IMR-90 (cell line): ENCODE data around the gene SGCE. TPM values are rescaled to one million over a fixed set of nuclear protein-coding genes. Genes with fewer than 3 reads are reported as not detected.

ENCODE experiments used
- ATAC-seq: fragments of 200-7000 bp; cut with Tn5 transposase; 2 replicates; pipeline ENCODE4 v1.9.1; 2020; ENCODE audit warnings: low read depth, mild to moderate bottlenecking, moderate library complexity
- BruUV-seq: library from RNA; stranded (reverse); fragments of 400-500 nt; replicated peaks from 2 replicates; lab custom pipeline; 2021; lab: Mats Ljungman, UMichigan
- CTCF ChIA-PET: fragments of 300-600 bp; formaldehyde crosslinking; extraction: SDS; loops from one replicate; lab custom pipeline; 2021; ENCODE audit warnings: antibody characterized with exemption; lab: Yijun Ruan, JAX
- POLR2A ChIA-PET: fragments of 300-600 bp; sonication (Branson Sonifier 250); formaldehyde crosslinking; loops from one replicate; lab custom pipeline; 2022; ENCODE audit warnings: antibody characterized with exemption; ENCODE audit not compliant: unreplicated experiment; lab: Charles Lee
- DNase-seq: peaks from one replicate; pipeline ENCODE4 v3.0.0; 2013
- H2AFZ ChIP-seq: replicated peaks from 2 replicates; pipeline ENCODE3; 2013; ENCODE audit warnings: low read length, mild to moderate bottlenecking; ENCODE audit not compliant: poor library complexity
- H2AK5ac ChIP-seq: 2 replicates; pipeline ENCODE4 v1.6.1; 2013; ENCODE audit warnings: low read depth, low read length, inconsistent platforms
- H2AK9ac ChIP-seq: replicated peaks from 2 replicates; pipeline ENCODE3; 2013; ENCODE audit warnings: mild to moderate bottlenecking, low read depth, low read length, moderate library complexity; ENCODE audit not compliant: poor library complexity
- H2BK120ac ChIP-seq: 2 replicates; pipeline ENCODE4 v1.6.1; 2013; ENCODE audit warnings: low read depth, low read length, inconsistent platforms
- H2BK15ac ChIP-seq: 3 replicates; pipeline ENCODE4 v1.6.1; 2013; ENCODE audit warnings: low read depth, low read length, inconsistent platforms
- H2BK20ac ChIP-seq: 2 replicates; pipeline ENCODE4 v1.6.1; 2013; ENCODE audit warnings: low read depth, mild to moderate bottlenecking, inconsistent platforms, low read length, moderate library complexity
- H2BK5ac ChIP-seq: 2 replicates; pipeline ENCODE4 v1.6.1; 2013; ENCODE audit warnings: mild to moderate bottlenecking, low read depth, low read length, inconsistent platforms; ENCODE audit not compliant: poor library complexity, severe bottlenecking
- H3K14ac ChIP-seq: replicated peaks from 2 replicates; pipeline ENCODE4 v1.6.1; 2013; ENCODE audit warnings: low read depth, low read length, inconsistent platforms
- H3K18ac ChIP-seq: 2 replicates; pipeline ENCODE4 v1.6.1; 2013; ENCODE audit warnings: low read depth, low read length, control low read depth
- H3K23ac ChIP-seq: 2 replicates; pipeline ENCODE4 v1.6.1; 2013; ENCODE audit warnings: low read depth, low read length, inconsistent platforms
- H3K27ac ChIP-seq: 2 replicates; pipeline ENCODE4 v1.5.1; 2013; ENCODE audit warnings: mild to moderate bottlenecking, control low read depth, low read length; ENCODE audit not compliant: insufficient read depth
- H3K27me3 ChIP-seq: 2 replicates; pipeline ENCODE4 v1.6.1; 2013; ENCODE audit warnings: low read length; ENCODE audit not compliant: control insufficient read depth, insufficient read depth
- H3K36me3 ChIP-seq: 2 replicates; pipeline ENCODE4 v1.6.1; 2013; ENCODE audit warnings: low read length, mixed read lengths; ENCODE audit not compliant: control insufficient read depth, insufficient read depth
- H3K4ac ChIP-seq: 2 replicates; pipeline ENCODE4 v1.6.1; 2013; ENCODE audit warnings: low read depth, low read length, inconsistent platforms
- H3K4me1 ChIP-seq: 2 replicates; pipeline ENCODE4 v1.6.1; 2013; ENCODE audit warnings: low read length, mixed read lengths; ENCODE audit not compliant: control insufficient read depth, insufficient read depth
- H3K4me2 ChIP-seq: 2 replicates; pipeline ENCODE4 v1.6.1; 2013; ENCODE audit warnings: low read depth, mild to moderate bottlenecking, control low read depth, low read length, moderate library complexity
- H3K4me3 ChIP-seq: 2 replicates; pipeline ENCODE4 v1.5.1; 2013; ENCODE audit warnings: low read depth, mild to moderate bottlenecking, control low read depth, low read length, moderate library complexity; ENCODE audit not compliant: insufficient read depth
- H3K56ac ChIP-seq: 2 replicates; pipeline ENCODE4 v1.6.1; 2013; ENCODE audit warnings: low read length, inconsistent platforms; ENCODE audit not compliant: insufficient read depth; ENCODE audit errors: extremely low read depth
- H3K79me1 ChIP-seq, 2 experiments: 2 replicates each; pipeline ENCODE4 v1.6.1; 2013; ENCODE audit warnings: low read length in 2 of 2, inconsistent platforms in 1 of 2, low read depth in 1 of 2
- H3K9ac ChIP-seq: 2 replicates; pipeline ENCODE4 v1.6.1; 2013; ENCODE audit warnings: low read depth, low read length, control low read depth
- H3K9me1 ChIP-seq: 2 replicates; pipeline ENCODE4 v1.6.1; 2013; ENCODE audit warnings: low read length, inconsistent platforms; ENCODE audit not compliant: insufficient read depth
- H3K9me3 ChIP-seq: 2 replicates; pipeline ENCODE4 v1.6.1; 2013; ENCODE audit warnings: low read length; ENCODE audit not compliant: control insufficient read depth, insufficient read depth
- H4K20me1 ChIP-seq: 2 replicates; pipeline ENCODE4 v1.6.1; 2013; ENCODE audit warnings: low read length, inconsistent platforms; ENCODE audit not compliant: insufficient read depth
- H4K5ac ChIP-seq: 2 replicates; pipeline ENCODE4 v1.6.1; 2013; ENCODE audit warnings: mild to moderate bottlenecking, low read depth, low read length, control low read depth
- H4K8ac ChIP-seq, 2 experiments: 2 replicates each; pipeline ENCODE4 v1.6.1; 2013; ENCODE audit warnings: low read depth in 2 of 2, low read length in 2 of 2, control low read depth in 1 of 2, inconsistent platforms in 1 of 2
- H4K91ac ChIP-seq: 2 replicates; pipeline ENCODE4 v1.6.1; 2013; ENCODE audit warnings: low read depth, low read length, inconsistent platforms; ENCODE audit not compliant: insufficient read depth
- BHLHE40 ChIP-seq: fragments of 150-350 bp; IDR thresholded peaks from 2 replicates; pipeline ENCODE4 v1.6.1; 2016; ENCODE audit warnings: mild to moderate bottlenecking, low read depth, low read length
- CEBPB ChIP-seq: IDR thresholded peaks from 2 replicates; pipeline ENCODE4 v1.6.1; 2012; ENCODE audit warnings: low read depth, low read length, improper control_type of control experiment
- CHD1 ChIP-seq: IDR thresholded peaks from 2 replicates; pipeline ENCODE4 v1.6.1; 2012; ENCODE audit warnings: low read depth, low read length, improper control_type of control experiment
- FOS ChIP-seq: fragments of 150-350 bp; IDR thresholded peaks from 2 replicates; pipeline ENCODE4 v1.6.1; 2016; ENCODE audit warnings: low read depth, low read length
- MAFK ChIP-seq: IDR thresholded peaks from 2 replicates; pipeline ENCODE4 v1.6.1; 2012; ENCODE audit warnings: low read depth, low read length, improper control_type of control experiment
- MAZ ChIP-seq: IDR thresholded peaks from 2 replicates; pipeline ENCODE4 v1.6.1; 2012; ENCODE audit warnings: low read depth, mild to moderate bottlenecking, low read length, improper control_type of control experiment, moderate library complexity, borderline replicate concordance
- MXI1 ChIP-seq: IDR thresholded peaks from 2 replicates; pipeline ENCODE4 v1.6.1; 2012; ENCODE audit warnings: low read depth, mild to moderate bottlenecking, low read length, moderate library complexity, borderline replicate concordance
- RFX5 ChIP-seq: IDR thresholded peaks from 2 replicates; pipeline ENCODE4 v1.8.0; 2012; ENCODE audit warnings: low read depth, mild to moderate bottlenecking, low read length, moderate library complexity
- SMC3 ChIP-seq: fragments of 150-350 bp; IDR thresholded peaks from 2 replicates; pipeline ENCODE4 v1.6.1; 2016; ENCODE audit warnings: low read depth, mild to moderate bottlenecking, antibody characterized with exemption, low read length, moderate library complexity
- WGBS, 2 experiments: methylation state at CpG; one replicate each; pipeline versions ENCODE4 v1.1.5 to v1.1.7; 2013; ENCODE audit warnings: missing lambda C conversion rate in 2 of 2; ENCODE audit not compliant: insufficient read length in 1 of 2; ENCODE audit errors: extremely low coverage in 2 of 2; 5-methylcytosine and 5-hydroxymethylcytosine counted together
- dilution Hi-C: fragments of 300-500 bp; cut with HindIII; formaldehyde crosslinking; loops from one replicate; pipeline ENCODE4 v1.14.3; 2018; ENCODE audit warnings: low sequenced_read_pairs; ENCODE audit not compliant: unreplicated experiment
- in situ Hi-C: fragments of 300-500 bp; cut with MboI; formaldehyde crosslinking; loops from 3 replicates; pipeline ENCODE4 v1.14.3; 2019; ENCODE audit warnings: low sequenced_read_pairs, inconsistent platforms, mixed read lengths
- intact Hi-C: fragments of 100-400 bp; cut with micrococcal nuclease; formaldehyde crosslinking; loops from 2 replicates; pipeline ENCODE4 v1.10.0; 2022
- polyA plus RNA-seq, 3 experiments: library from polyadenylated mRNA; depleted of rRNA; stranded (reverse); fragments of >200 nt; gene quantifications; 2 replicates each; pipeline ENCODE4 v1.2.3, GENCODE V29; 2012; ENCODE audit warnings: low replicate concordance in 1 of 3
- total RNA-seq: library from RNA; depleted of rRNA; stranded (reverse); fragments of >200 nt; gene quantifications from 2 replicates; pipeline ENCODE4 v1.2.3, GENCODE V29; 2012
- TF ChIP-seq, protein P1 (sequence below): conservative IDR thresholded peaks from 2 replicates; pipeline ENCODE4 v1.5.1; 2012; ENCODE audit warnings: mild to moderate bottlenecking, low read depth, low read length, improper control_type of control experiment
- TF ChIP-seq, protein P2 (sequence below): fragments of 150-350 bp; IDR thresholded peaks from 2 replicates; pipeline ENCODE4 v1.6.1; 2017; ENCODE audit warnings: mild to moderate bottlenecking, antibody characterized with exemption, low read length, low read depth

The SGCE gene
- total and polyA plus RNA-seq, 2 of the 4 experiments (the other 2 are of a cell fraction), result 39.4 to 40.5 TPM

DNA sequence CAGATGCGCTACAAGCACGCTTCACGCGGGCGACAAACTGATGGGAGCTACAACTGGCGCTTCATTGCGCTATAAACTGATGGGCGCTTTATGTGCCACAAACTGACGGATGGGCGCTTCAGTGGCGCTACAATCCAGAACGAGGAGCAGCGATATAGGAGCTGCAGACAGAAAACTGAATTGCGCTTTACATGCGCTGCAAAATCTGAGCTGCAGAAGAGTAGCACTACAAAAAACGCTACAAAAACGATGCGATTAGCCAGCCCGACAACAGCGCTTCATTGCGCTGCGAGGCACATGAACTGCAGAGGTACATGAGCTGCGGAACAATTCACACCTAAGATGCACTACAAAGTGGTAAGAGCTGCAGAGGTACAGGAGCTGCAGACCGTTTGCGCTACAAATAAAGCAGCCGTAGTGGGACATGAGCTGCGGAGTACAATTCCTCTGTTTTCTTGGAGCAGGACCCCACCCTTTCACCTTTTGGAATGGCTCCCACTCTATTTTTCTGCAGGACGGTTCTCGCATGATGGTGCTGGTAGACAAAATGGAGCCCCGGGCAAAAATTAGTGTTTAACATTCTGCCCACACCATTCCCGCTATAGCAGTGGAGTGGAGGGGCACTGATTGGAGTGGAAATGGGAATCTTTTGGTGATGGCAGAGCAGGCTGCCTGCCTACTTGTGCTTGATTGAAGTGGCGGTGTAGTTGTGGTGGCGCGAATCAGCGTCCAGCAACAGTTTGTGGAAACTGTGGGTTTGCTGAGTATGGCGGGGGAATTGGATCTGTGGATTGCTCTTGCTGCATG is 1.2 kb upstream of the SGCE start:
- Histone ChIP-seq H3K23ac (no peak overlapping the region), H2AK9ac (no peak overlapping the region), H2AK5ac (no peak overlapping the region), H3K27ac (no peak overlapping the region), H3K56ac (no peak overlapping the region), H2BK20ac (no peak overlapping the region), H3K4me2 (peak overlapping the region; percentile 97), H3K79me1 (peaks cover 8 to 12% of the 10 kb centered on the region in 2 experiments), H2AFZ (peak overlapping the region; percentile 100), H3K9me3 (no peaks in the 10 kb centered on the region), H2BK120ac (no peak overlapping the region), H3K36me3 (no peaks in the 10 kb centered on the region), H3K14ac (no peak overlapping the region), H4K8ac (no peak overlapping the region), H3K4me3 (peak overlapping the region; percentile 55), H3K9me1 (no peaks in the 10 kb centered on the region), H4K91ac (no peak overlapping the region), H2BK5ac (no peak overlapping the region), H3K27me3 (no peaks in the 10 kb centered on the region), H3K9ac (peak overlapping the region; percentile 43; the same call in 1 of the 2 replicates), H3K18ac (no peak overlapping the region), H3K4me1 (no peaks in the 10 kb centered on the region), H4K5ac (no peak overlapping the region), H4K20me1 (no peaks in the 10 kb centered on the region), H2BK15ac (no peak overlapping the region), H3K4ac (no peak overlapping the region)
- dilution Hi-C loops, result no loop called here
- ATAC-seq (no peak), DNase-seq (peak; percentile 40)
- ChIA-PET POLR2A (interaction anchor here (0.5 kb wide), 1 partner anchor 127 kb away, joined by 3 read pairs; no protein-coding TSS in a partner anchor), CTCF (interaction anchor here (0.6 to 2.0 kb wide), 3 partner anchors 10 to 369 kb away, joined by 3 to 7 read pairs (median 3); no protein-coding TSS in a partner anchor)
- no TSS peak for BruUV-seq
- 47% methylated on average over 22 of the region's 36 CpGs; no CpG with 5 or more reads in 1 of the 2 experiments for WGBS, 2 experiments
- intact Hi-C loops, result loop anchor here (2.0 to 10.0 kb wide), 3 partner anchors 40 to 370 kb away; no protein-coding TSS in a partner anchor
- TF ChIP-seq FOS (no peak), MAFK (no peak), SMC3 (no peak), CEBPB (no peak), MXI1 (no peak), MAZ (no peak), RFX5 (no peak), BHLHE40 (no peak), CHD1 (no peak)
- TF ChIP-seq, protein P1, sequence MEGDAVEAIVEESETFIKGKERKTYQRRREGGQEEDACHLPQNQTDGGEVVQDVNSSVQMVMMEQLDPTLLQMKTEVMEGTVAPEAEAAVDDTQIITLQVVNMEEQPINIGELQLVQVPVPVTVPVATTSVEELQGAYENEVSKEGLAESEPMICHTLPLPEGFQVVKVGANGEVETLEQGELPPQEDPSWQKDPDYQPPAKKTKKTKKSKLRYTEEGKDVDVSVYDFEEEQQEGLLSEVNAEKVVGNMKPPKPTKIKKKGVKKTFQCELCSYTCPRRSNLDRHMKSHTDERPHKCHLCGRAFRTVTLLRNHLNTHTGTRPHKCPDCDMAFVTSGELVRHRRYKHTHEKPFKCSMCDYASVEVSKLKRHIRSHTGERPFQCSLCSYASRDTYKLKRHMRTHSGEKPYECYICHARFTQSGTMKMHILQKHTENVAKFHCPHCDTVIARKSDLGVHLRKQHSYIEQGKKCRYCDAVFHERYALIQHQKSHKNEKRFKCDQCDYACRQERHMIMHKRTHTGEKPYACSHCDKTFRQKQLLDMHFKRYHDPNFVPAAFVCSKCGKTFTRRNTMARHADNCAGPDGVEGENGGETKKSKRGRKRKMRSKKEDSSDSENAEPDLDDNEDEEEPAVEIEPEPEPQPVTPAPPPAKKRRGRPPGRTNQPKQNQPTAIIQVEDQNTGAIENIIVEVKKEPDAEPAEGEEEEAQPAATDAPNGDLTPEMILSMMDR, result no peak
- TF ChIP-seq, protein P2, sequence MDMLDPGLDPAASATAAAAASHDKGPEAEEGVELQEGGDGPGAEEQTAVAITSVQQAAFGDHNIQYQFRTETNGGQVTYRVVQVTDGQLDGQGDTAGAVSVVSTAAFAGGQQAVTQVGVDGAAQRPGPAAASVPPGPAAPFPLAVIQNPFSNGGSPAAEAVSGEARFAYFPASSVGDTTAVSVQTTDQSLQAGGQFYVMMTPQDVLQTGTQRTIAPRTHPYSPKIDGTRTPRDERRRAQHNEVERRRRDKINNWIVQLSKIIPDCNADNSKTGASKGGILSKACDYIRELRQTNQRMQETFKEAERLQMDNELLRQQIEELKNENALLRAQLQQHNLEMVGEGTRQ, result no peak
- in situ Hi-C loops, result loop anchor here (10.0 kb wide), 1 partner anchor 372 kb away; no protein-coding TSS in a partner anchor
